ENCODE measurements around the gene DGCR8.

GRCh38 chr22:20107951-20108756, 28.1 kb downstream of the DGCR8 start:
- no peak for TF ChIP-seq HDGF (IDR thresholded peaks at IDR 0.05; ENCODE audit: borderline replicate concordance)
- no peak for TF ChIP-seq FOXK2 (IDR thresholded peaks at IDR 0.05)
- no peak for TF ChIP-seq BHLHE40 (IDR thresholded peaks at IDR 0.05; ENCODE audit: borderline replicate concordance)
- TF ChIP-seq CTBP1 (IDR thresholded peaks at IDR 0.05; ENCODE audit: borderline replicate concordance), result no peak
- no peak for TF ChIP-seq FOXM1 (IDR thresholded peaks at IDR 0.05; ENCODE audit: borderline replicate concordance)
- TF ChIP-seq TARDBP (IDR thresholded peaks at IDR 0.05), result no peak
- TF ChIP-seq, protein P1, sequence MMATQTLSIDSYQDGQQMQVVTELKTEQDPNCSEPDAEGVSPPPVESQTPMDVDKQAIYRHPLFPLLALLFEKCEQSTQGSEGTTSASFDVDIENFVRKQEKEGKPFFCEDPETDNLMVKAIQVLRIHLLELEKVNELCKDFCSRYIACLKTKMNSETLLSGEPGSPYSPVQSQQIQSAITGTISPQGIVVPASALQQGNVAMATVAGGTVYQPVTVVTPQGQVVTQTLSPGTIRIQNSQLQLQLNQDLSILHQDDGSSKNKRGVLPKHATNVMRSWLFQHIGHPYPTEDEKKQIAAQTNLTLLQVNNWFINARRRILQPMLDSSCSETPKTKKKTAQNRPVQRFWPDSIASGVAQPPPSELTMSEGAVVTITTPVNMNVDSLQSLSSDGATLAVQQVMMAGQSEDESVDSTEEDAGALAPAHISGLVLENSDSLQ (IDR thresholded peaks at IDR 0.05), result no peak
- TF ChIP-seq L3MBTL2 (conservative IDR thresholded peaks at IDR 0.05), result no peak
- no peak for TF ChIP-seq FOXA1 (IDR thresholded peaks at IDR 0.05)
- no peak for TF ChIP-seq ELF4 (IDR thresholded peaks at IDR 0.05)
- TF ChIP-seq NFRKB (IDR thresholded peaks at IDR 0.05), result no peak
- no peak for TF ChIP-seq SP1 (IDR thresholded peaks at IDR 0.05)
- no peak for TF ChIP-seq ARNT (IDR thresholded peaks at IDR 0.05)
- TF ChIP-seq SUZ12 (IDR thresholded peaks at IDR 0.05), result no peak
